ENCODE measurements around the gene DEXI. TPM values are rescaled to one million over a fixed set of nuclear protein-coding genes. Genes with fewer than 3 reads are reported as not detected.

Gene DEXI
- total and polyA plus RNA-seq, 4 donors, result 41.4 to 60.1 (median 44.4) TPM

DNA sequence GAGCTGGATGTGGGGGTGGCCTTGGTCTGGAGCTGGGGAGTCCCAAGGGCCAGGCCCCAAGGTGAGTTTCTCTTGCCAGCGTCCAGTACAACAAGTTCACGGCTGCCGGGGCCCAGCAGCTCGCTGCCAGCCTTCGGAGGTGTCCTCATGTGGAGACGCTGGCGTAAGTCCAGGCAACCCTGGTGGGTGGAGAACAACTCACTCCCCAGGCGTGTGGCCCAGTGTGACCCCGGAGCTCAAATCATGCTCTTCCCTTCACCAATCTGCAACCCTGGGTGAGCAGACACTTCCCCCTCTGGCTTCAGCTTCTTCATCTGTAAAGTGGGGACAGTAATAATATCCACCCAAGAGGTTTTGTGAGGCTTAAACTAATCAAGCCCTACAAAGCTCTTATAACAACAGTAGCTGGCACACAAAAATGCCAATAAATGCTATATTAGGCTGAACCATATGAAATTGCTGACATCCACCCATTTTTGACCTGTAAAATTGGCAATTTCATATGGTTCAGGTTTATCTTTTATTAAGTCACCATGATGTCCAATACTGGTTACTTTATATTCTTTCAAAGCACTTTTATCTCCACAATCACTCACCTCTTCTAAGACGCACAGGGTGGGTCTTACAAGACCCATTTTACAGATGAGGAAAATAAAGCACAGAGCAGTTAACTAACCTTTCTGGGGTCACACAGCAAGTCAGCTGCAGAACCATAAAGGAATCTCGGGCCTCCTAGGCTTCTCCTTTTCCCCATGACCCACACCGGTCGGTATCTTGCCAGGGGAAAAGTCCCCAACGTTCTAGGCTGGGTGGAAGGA, 19.7 kb downstream of the DEXI start:
- 36 to 37% methylated on average over 14 of the region's 14 CpGs for WGBS, 2 donors
- Histone ChIP-seq H3K36me3 (ENCODE audit: control insufficient read depth in 1 of 2, insufficient read depth in 2 of 2, low read length in 1 of 2) (peaks cover 0 to 2% of the 10 kb centered on the region in 2 donors), H3K9me3 (ENCODE audit: control insufficient read depth, low read length) (no peaks in the 10 kb centered on the region), H3K4me3 (ENCODE audit: low read length in 2 of 2) (no peak overlapping the region), H3K4me1 (ENCODE audit: control insufficient read depth in 1 of 2, insufficient read depth in 2 of 2, low read length in 2 of 2) (no peaks in the 10 kb centered on the region), H3K27ac (ENCODE audit: low read depth in 1 of 2, low read length in 2 of 2) (peak overlapping the region; percentile 57 to 88), H3K27me3 (ENCODE audit: control insufficient read depth in 1 of 2, insufficient read depth in 2 of 2, low read length in 1 of 2) (no peaks in the 10 kb centered on the region)
- intact Hi-C loops (cut with DNase I), result loop anchor here in 1 of 2 donors (5.0 kb wide), 1 partner anchor 180 kb away; the partner anchor contains the start of gene NUBP1
- ATAC-seq (ENCODE audit: low FRiP score), result no peak
- DNase-seq, result peak; percentile 87 to 93

DNA sequence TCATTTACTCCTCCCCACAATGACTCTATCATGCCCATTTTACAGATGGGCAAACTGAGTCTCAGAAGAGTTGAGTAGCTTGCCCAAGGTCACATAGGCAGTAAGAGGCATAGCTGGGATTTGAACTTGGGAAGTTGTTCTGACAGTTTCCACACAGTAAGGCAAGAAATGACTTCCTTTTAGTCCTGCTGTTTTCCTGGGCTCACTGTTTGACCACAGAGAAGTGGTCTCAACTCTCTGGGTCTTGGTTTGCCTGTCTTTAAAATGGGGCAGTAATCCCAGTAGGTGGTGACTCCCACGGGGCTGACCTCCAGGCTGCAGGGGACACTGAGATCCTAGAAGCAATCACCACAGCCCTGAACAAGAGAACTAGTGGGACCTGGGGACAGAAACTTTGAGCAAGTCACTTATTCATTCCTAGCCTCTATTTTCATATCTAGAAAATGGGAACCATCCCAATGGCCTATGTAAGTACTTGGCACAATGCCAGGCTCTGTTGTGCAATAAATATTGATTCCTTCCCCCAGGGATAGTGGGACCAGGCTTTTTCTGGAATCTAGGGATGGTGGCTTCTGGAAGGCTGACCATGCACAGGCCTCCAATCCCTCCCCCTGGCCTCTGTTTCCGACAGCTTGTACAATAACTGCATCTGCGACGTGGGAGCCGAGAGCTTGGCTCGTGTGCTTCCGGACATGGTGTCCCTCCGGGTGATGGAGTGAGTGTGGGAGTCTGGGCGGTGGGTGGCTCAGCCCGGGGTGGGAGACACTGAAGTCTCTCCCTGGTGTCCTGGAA, 20.5 kb downstream of the DEXI start:
- intact Hi-C loops (cut with DNase I), result loop anchor here in 1 of 2 donors (5.0 kb wide), 1 partner anchor 179 kb away; the partner anchor contains the start of gene NUBP1
- no peak overlapping the region for H3K4me3 ChIP-seq (ENCODE audit: low read length in 2 of 2)
- no peaks in the 10 kb centered on the region for H3K9me3 ChIP-seq (ENCODE audit: control insufficient read depth, low read length)
- DNase-seq (no peak), ATAC-seq (ENCODE audit: low FRiP score) (no peak)
- H3K4me1 ChIP-seq (ENCODE audit: control insufficient read depth in 1 of 2, insufficient read depth in 2 of 2, low read length in 2 of 2), result no peaks in the 10 kb centered on the region
- peak overlapping the region; percentile 57 to 88 for H3K27ac ChIP-seq (ENCODE audit: low read depth in 1 of 2, low read length in 2 of 2)
- H3K36me3 ChIP-seq (ENCODE audit: control insufficient read depth in 1 of 2, insufficient read depth in 2 of 2, low read length in 1 of 2), result peaks cover 0 to 2% of the 10 kb centered on the region in 2 donors
- no peaks in the 10 kb centered on the region for H3K27me3 ChIP-seq (ENCODE audit: control insufficient read depth in 1 of 2, insufficient read depth in 2 of 2, low read length in 1 of 2)
- 12 to 19% methylated on average over 10 of the region's 10 CpGs for WGBS, 2 donors

DNA sequence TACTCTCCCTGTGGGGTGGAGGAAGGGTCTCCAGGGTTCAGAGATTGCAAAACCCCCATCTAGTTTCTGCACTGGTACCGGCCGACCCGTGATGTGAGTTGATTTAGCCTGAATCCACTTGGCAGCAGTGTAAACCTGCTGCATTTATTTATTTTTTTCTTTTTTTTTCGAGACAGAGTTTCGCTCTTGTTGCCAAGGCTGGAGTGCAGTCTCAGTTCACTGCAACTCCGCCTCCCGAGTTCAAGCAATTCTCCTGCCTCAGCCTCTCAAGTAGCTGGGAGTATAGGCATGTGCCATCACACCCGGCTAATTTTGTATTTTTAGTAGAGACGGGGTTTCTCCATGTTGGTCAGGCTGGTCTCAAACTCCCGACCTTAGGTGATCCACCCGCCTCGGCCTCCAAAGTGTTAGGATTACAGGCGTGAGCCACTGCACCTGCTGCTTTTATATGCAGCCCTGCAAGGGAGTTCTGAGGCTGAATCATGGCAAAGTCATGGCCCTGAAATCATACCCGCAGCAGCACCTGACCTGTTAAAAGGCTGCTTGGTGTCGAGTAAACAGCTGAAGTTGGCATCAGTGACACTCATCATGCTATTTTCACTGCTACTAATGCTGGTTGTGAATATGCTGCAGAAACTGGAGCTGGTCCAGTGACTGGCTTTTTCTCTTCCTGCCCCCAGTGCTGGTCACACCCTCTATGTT, 21.4 kb downstream of the DEXI start:
- DNase-seq (no peak), ATAC-seq (ENCODE audit: low FRiP score) (no peak)
- peak overlapping the region in 1 of 2 donors; percentile 22 for H3K27ac ChIP-seq (ENCODE audit: low read depth in 1 of 2, low read length in 2 of 2)
- H3K4me3 ChIP-seq (ENCODE audit: low read length in 2 of 2), result no peak overlapping the region
- H3K4me1 ChIP-seq (ENCODE audit: control insufficient read depth in 1 of 2, insufficient read depth in 2 of 2, low read length in 2 of 2), result no peaks in the 10 kb centered on the region
- peaks cover 0 to 1% of the 10 kb centered on the region in 2 donors for H3K36me3 ChIP-seq (ENCODE audit: control insufficient read depth in 1 of 2, insufficient read depth in 2 of 2, low read length in 1 of 2)
- no peaks in the 10 kb centered on the region for H3K9me3 ChIP-seq (ENCODE audit: control insufficient read depth, low read length)
- no peaks in the 10 kb centered on the region for H3K27me3 ChIP-seq (ENCODE audit: control insufficient read depth in 1 of 2, insufficient read depth in 2 of 2, low read length in 1 of 2)
- intact Hi-C loops (cut with DNase I), result loop anchor here in 1 of 2 donors (5.0 kb wide), 1 partner anchor 179 kb away; the partner anchor contains the start of gene NUBP1
- 57 to 64% methylated on average over 15 of the region's 15 CpGs for WGBS, 2 donors

DNA sequence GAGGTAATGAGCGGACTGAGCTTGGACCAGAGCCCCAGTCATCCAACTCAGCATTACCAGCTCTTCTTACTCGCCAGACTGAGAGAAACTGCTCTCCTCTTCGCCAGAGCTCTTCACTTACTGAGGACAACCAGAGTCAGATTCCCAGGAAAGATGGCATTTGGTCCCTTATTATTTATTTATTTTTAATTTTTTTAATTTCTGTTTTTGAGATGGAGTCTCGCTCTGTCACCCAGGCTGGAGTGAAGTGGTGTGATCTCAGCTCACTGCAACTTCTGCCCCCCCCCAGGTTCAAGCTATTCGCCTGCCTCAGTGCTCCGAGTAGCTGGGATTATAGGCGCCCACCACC, 23.3 kb downstream of the DEXI start:
- Histone ChIP-seq H3K4me1 (ENCODE audit: control insufficient read depth in 1 of 2, insufficient read depth in 2 of 2, low read length in 2 of 2) (no peaks in the 10 kb centered on the region), H3K4me3 (ENCODE audit: low read length in 2 of 2) (no peak overlapping the region), H3K36me3 (ENCODE audit: control insufficient read depth in 1 of 2, insufficient read depth in 2 of 2, low read length in 1 of 2) (no peaks in the 10 kb centered on the region), H3K27ac (ENCODE audit: low read depth in 1 of 2, low read length in 2 of 2) (no peak overlapping the region), H3K27me3 (ENCODE audit: control insufficient read depth in 1 of 2, insufficient read depth in 2 of 2, low read length in 1 of 2) (no peaks in the 10 kb centered on the region), H3K9me3 (ENCODE audit: control insufficient read depth, low read length) (no peaks in the 10 kb centered on the region)
- DNase-seq (no peak), ATAC-seq (ENCODE audit: low FRiP score) (no peak)
- 42 to 48% methylated on average over 7 of the region's 7 CpGs for WGBS, 2 donors
- intact Hi-C loops (cut with DNase I), result loop anchor here (2.0 to 5.0 kb wide), 5 partner anchors 90 to 407 kb away; no protein-coding TSS in a partner anchor

DNA sequence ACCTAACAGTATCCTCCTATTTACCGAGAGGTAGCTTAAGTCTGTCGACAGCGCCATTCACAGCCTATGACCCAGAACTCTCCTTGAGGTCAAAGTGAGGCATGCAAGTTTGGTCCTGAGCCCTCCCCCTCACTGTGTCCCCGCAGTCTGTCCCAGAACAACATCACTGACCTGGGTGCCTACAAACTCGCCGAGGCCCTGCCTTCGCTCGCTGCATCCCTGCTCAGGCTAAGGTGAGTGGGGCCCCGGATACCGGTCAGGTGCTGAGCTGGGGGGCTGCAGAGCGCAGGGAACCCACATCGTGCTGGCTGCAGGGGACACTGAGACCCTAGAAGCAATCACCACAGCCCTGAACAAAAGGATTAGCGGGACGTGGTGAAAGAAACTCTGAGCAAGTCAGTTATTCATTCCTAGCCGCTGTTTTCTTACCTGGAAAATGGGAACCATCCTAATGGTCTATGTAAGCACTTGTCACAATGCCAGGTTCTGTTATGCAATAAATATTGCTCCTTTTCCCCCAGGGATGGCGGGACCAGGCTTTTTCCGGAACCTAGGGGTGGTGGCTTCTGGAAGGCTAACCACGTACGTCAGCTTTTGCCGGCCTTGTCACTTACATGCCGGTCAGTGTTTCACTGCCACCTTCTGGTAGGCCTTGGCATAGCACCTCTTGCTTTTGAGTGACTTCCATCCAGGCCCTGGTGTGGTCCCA, 23.8 kb downstream of the DEXI start:
- peak; percentile 96 to 97 for DNase-seq
- H3K4me3 ChIP-seq (ENCODE audit: low read length in 2 of 2), result no peak overlapping the region
- H3K27me3 ChIP-seq (ENCODE audit: control insufficient read depth in 1 of 2, insufficient read depth in 2 of 2, low read length in 1 of 2), result no peaks in the 10 kb centered on the region
- intact Hi-C loops (cut with DNase I), result loop anchor here (2.0 to 5.0 kb wide), 5 partner anchors 90 to 406 kb away; no protein-coding TSS in a partner anchor
- no peaks in the 10 kb centered on the region for H3K4me1 ChIP-seq (ENCODE audit: control insufficient read depth in 1 of 2, insufficient read depth in 2 of 2, low read length in 2 of 2)
- H3K27ac ChIP-seq (ENCODE audit: low read depth in 1 of 2, low read length in 2 of 2), result no peak overlapping the region
- H3K9me3 ChIP-seq (ENCODE audit: control insufficient read depth, low read length), result no peaks in the 10 kb centered on the region
- no peaks in the 10 kb centered on the region for H3K36me3 ChIP-seq (ENCODE audit: control insufficient read depth in 1 of 2, insufficient read depth in 2 of 2, low read length in 1 of 2)
- 42 to 48% methylated on average over 20 to 21 of the region's 21 CpGs for WGBS, 2 donors
- peak; percentile 94 for ATAC-seq (ENCODE audit: low FRiP score)

DNA sequence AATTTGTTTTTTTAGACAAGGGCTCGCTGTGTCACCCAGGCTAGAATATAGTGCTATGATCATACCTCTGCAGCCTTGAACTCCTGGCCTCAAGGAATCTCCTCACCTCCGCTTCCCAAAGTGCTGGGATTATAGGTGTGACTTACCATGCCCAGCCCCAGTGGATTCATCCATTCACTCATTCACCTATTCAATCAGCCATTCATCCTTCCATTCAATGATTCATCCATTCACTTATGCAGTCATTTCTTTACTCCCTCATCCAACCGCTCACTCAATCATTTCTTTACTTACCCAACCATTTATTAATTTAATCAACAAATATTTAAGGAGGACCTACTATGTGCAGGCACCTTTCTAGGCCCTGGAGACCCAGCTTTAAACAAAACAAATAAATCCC, 25.7 kb downstream of the DEXI start:
- no peaks in the 10 kb centered on the region for H3K9me3 ChIP-seq (ENCODE audit: control insufficient read depth, low read length)
- H3K4me1 ChIP-seq (ENCODE audit: control insufficient read depth in 1 of 2, insufficient read depth in 2 of 2, low read length in 2 of 2), result no peaks in the 10 kb centered on the region
- ATAC-seq (ENCODE audit: low FRiP score) (no peak), DNase-seq (no peak)
- intact Hi-C loops (cut with DNase I), result loop anchor here (5.0 kb wide), 3 partner anchors 89 to 404 kb away; no protein-coding TSS in a partner anchor
- no peak overlapping the region for H3K4me3 ChIP-seq (ENCODE audit: low read length in 2 of 2)
- no peaks in the 10 kb centered on the region for H3K36me3 ChIP-seq (ENCODE audit: control insufficient read depth in 1 of 2, insufficient read depth in 2 of 2, low read length in 1 of 2)
- 67% methylated on average over 3 of the region's 3 CpGs for WGBS, 2 donors
- no peaks in the 10 kb centered on the region for H3K27me3 ChIP-seq (ENCODE audit: control insufficient read depth in 1 of 2, insufficient read depth in 2 of 2, low read length in 1 of 2)
- no peak overlapping the region for H3K27ac ChIP-seq (ENCODE audit: low read depth in 1 of 2, low read length in 2 of 2)

DNA sequence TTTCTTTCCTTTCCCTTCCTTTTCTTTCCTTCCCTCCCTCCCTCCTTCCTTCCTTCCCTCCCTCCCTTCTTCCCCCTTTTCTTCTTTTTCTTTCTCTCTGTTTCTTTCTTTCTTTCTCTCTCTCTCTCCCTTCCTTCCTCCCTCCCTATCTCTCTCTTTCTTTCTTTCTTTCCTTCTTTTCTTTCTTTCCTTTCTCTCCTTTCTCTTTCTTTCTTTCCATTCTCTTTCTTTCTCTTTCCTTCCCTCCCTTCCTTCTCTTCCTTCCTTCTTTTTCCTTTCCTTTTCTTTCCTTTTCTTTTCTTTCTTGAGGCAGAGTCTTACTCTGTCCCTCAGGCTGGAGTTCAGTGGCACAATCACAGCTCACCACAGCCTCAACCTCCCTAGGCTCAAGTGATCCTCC, 31.0 kb downstream of the DEXI start:
- no peaks in the 10 kb centered on the region for H3K36me3 ChIP-seq (ENCODE audit: control insufficient read depth in 1 of 2, insufficient read depth in 2 of 2, low read length in 1 of 2)
- H3K27me3 ChIP-seq (ENCODE audit: control insufficient read depth in 1 of 2, insufficient read depth in 2 of 2, low read length in 1 of 2), result no peaks in the 10 kb centered on the region
- intact Hi-C loops (cut with DNase I), result loop anchor here in 1 of 2 donors (2.0 to 5.0 kb wide), 2 partner anchors 44 to 389 kb away; no protein-coding TSS in a partner anchor
- no peak overlapping the region for H3K27ac ChIP-seq (ENCODE audit: low read depth in 1 of 2, low read length in 2 of 2)
- no peaks in the 10 kb centered on the region for H3K9me3 ChIP-seq (ENCODE audit: control insufficient read depth, low read length)
- H3K4me1 ChIP-seq (ENCODE audit: control insufficient read depth in 1 of 2, insufficient read depth in 2 of 2, low read length in 2 of 2), result no peaks in the 10 kb centered on the region
- DNase-seq (no peak), ATAC-seq (ENCODE audit: low FRiP score) (no peak)
- no peak overlapping the region for H3K4me3 ChIP-seq (ENCODE audit: low read length in 2 of 2)

DNA sequence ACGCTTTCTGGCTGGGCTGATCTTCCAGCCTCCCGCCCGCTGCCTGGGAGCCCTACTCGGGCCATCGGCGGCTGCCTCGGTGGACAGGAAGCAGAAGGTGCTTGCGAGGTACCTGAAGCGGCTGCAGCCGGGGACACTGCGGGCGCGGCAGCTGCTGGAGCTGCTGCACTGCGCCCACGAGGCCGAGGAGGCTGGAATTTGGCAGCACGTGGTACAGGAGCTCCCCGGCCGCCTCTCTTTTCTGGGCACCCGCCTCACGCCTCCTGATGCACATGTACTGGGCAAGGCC, 34.6 kb downstream of the DEXI start:
- Histone ChIP-seq H3K4me3 (ENCODE audit: low read length in 2 of 2) (no peak overlapping the region), H3K4me1 (ENCODE audit: control insufficient read depth in 1 of 2, insufficient read depth in 2 of 2, low read length in 2 of 2) (no peaks in the 10 kb centered on the region), H3K27ac (ENCODE audit: low read depth in 1 of 2, low read length in 2 of 2) (no peak overlapping the region), H3K9me3 (ENCODE audit: control insufficient read depth, low read length) (no peaks in the 10 kb centered on the region), H3K27me3 (ENCODE audit: control insufficient read depth in 1 of 2, insufficient read depth in 2 of 2, low read length in 1 of 2) (no peaks in the 10 kb centered on the region), H3K36me3 (ENCODE audit: control insufficient read depth in 1 of 2, insufficient read depth in 2 of 2, low read length in 1 of 2) (no peaks in the 10 kb centered on the region)
- WGBS, 2 donors, result 91 to 93% methylated on average over 21 of the region's 21 CpGs
- intact Hi-C loops (cut with DNase I), result no loop called here
- DNase-seq (no peak), ATAC-seq (ENCODE audit: low FRiP score) (no peak)
